Ectodermal cell (in vitro differentiated cells): ENCODE results near the gene ATF6B.

ENCODE experiments used
- H3K27ac ChIP-seq: 2 replicates; pipeline ENCODE4 v1.7.0; 2013; ENCODE audit warnings: mild to moderate bottlenecking, low read depth, low read length; ENCODE audit not compliant: insufficient read depth, poor library complexity, severe bottlenecking
- H3K27me3 ChIP-seq: 2 replicates; pipeline ENCODE4 v1.7.0; 2013; ENCODE audit warnings: mild to moderate bottlenecking, low read length; ENCODE audit not compliant: insufficient read depth, control insufficient read depth, poor library complexity, severe bottlenecking
- H3K36me3 ChIP-seq: one replicate; pipeline ENCODE4 v1.7.0; 2013; ENCODE audit warnings: low read length; ENCODE audit not compliant: control insufficient read depth, insufficient read depth
- H3K4me1 ChIP-seq: one replicate; pipeline ENCODE4 v1.7.0; 2013; ENCODE audit warnings: low read length; ENCODE audit not compliant: control insufficient read depth, insufficient read depth
- H3K4me3 ChIP-seq: 2 replicates; pipeline ENCODE4 v1.7.0; 2013; ENCODE audit warnings: low read depth, low read length, control low read depth; ENCODE audit not compliant: insufficient read depth
- H3K9me3 ChIP-seq: 2 replicates; pipeline ENCODE4 v1.7.0; 2013; ENCODE audit warnings: mild to moderate bottlenecking, low read length, moderate library complexity; ENCODE audit not compliant: control insufficient read depth
- WGBS, 2 experiments: methylation state at CpG; one replicate each; pipeline ENCODE4 v1.1.7; 2013; ENCODE audit warnings: missing lambda C conversion rate in 2 of 2; 5-methylcytosine and 5-hydroxymethylcytosine counted together

Gene ATF6B

GRCh38 chr6:32154514-32155161 is 26.6 kb upstream of the ATF6B start:
- Histone ChIP-seq H3K27ac (no peak overlapping the region), H3K27me3 (peaks cover 25% of the 10 kb centered on the region), H3K4me3 (peak overlapping the region; percentile 98), H3K36me3 (peaks cover 21% of the 10 kb centered on the region), H3K4me1 (peaks cover 11% of the 10 kb centered on the region), H3K9me3 (no peaks in the 10 kb centered on the region)
- WGBS, 2 experiments = 18% methylated on average over 34 of the region's 34 CpGs

GRCh38 chr6:32153564-32154513 is 25.8 kb upstream of the ATF6B start, which contains the start of gene PPT2:
TSS of gene PPT2 (plus strand) at chr6:32154141. CDS start at chr6:32154595, 454 bp downstream.
- Histone ChIP-seq H3K27ac (peak within 1 kb of the TSS; percentile 89), H3K9me3 (no peaks in the 10 kb centered on the region), H3K4me1 (peaks cover 11% of the 10 kb centered on the region), H3K36me3 (peaks cover 20% of the 10 kb centered on the region), H3K4me3 (peak within 1 kb of the TSS; percentile 98), H3K27me3 (peaks cover 26% of the 10 kb centered on the region)
- 0 to 1% methylated on average over 52 of the region's 52 CpGs for WGBS, 2 experiments

GRCh38 chr6:32152769-32153563 is 24.9 kb upstream of the ATF6B start:
- peaks cover 12% of the 10 kb centered on the region for H3K36me3 ChIP-seq
- peaks cover 11% of the 10 kb centered on the region for H3K4me1 ChIP-seq
- peaks cover 26% of the 10 kb centered on the region for H3K27me3 ChIP-seq
- peak overlapping the region; percentile 89 for H3K27ac ChIP-seq
- WGBS, 2 experiments = 1 to 6% methylated on average over 29 to 35 of the region's 35 CpGs
- no peaks in the 10 kb centered on the region for H3K9me3 ChIP-seq
- H3K4me3 ChIP-seq = peak overlapping the region; percentile 98

- peaks cover 11% of the 10 kb centered on the region for H3K4me1 ChIP-seq
- H3K36me3 ChIP-seq = peaks cover 4% of the 10 kb centered on the region
- 8 to 15% methylated on average over 9 to 11 of the region's 24 CpGs for WGBS, 2 experiments
- peak within 1 kb of the TSS; percentile 98 for H3K4me3 ChIP-seq
- H3K27me3 ChIP-seq = peaks cover 26% of the 10 kb centered on the region
- H3K9me3 ChIP-seq = no peaks in the 10 kb centered on the region
- H3K27ac ChIP-seq = no peak within 1 kb of the TSS
Measured at GRCh38 chr6:32151863-32152768, 24.1 kb upstream of the ATF6B start, which contains the start of gene PRRT1. TSS of gene PRRT1 (minus strand) at chr6:32151939. CDS start at chr6:32151827, 112 bp downstream.

- Histone ChIP-seq H3K4me1 (peaks cover 11% of the 10 kb centered on the region), H3K36me3 (no peaks in the 10 kb centered on the region), H3K27me3 (peaks cover 26% of the 10 kb centered on the region), H3K9me3 (no peaks in the 10 kb centered on the region), H3K4me3 (no peak overlapping the region), H3K27ac (no peak overlapping the region)
- WGBS, 2 experiments = 39 to 45% methylated on average over 8 of the region's 8 CpGs
Measured at GRCh38 chr6:32151181-32151862, 23.3 kb upstream of the ATF6B start.

GRCh38 chr6:32149932-32150870 is 22.2 kb upstream of the ATF6B start:
- Histone ChIP-seq H3K36me3 (no peaks in the 10 kb centered on the region), H3K4me1 (peaks cover 11% of the 10 kb centered on the region), H3K4me3 (no peak overlapping the region), H3K27ac (no peak overlapping the region), H3K27me3 (peaks cover 26% of the 10 kb centered on the region), H3K9me3 (no peaks in the 10 kb centered on the region)
- 72 to 76% methylated on average over 55 of the region's 55 CpGs for WGBS, 2 experiments

- Histone ChIP-seq H3K4me3 (no peak overlapping the region), H3K9me3 (no peaks in the 10 kb centered on the region), H3K27ac (no peak overlapping the region), H3K4me1 (peaks cover 11% of the 10 kb centered on the region), H3K36me3 (no peaks in the 10 kb centered on the region), H3K27me3 (peaks cover 26% of the 10 kb centered on the region)
- WGBS, 2 experiments = 93 to 94% methylated on average over 47 of the region's 47 CpGs
Measured at GRCh38 chr6:32149092-32149755, 21.2 kb upstream of the ATF6B start.
